Skeletal muscle tissue (tissue), 4 donors: ENCODE results near the gene EEF2KMT. TPM values are rescaled to one million over a fixed set of nuclear protein-coding genes. Genes with fewer than 3 reads are reported as not detected.
"Not testable (repeated sequence)": the region's sequence is repeated elsewhere in the genome, so short reads cannot be mapped to it uniquely, and the experiment has no call there.

Source experiments
- H3K27ac ChIP-seq: one replicate; pipeline ENCODE4 v1.7.0; 2013; ENCODE audit warnings: mild to moderate bottlenecking, low read depth, low read length, inconsistent platforms
- H3K27me3 ChIP-seq, 3 donors: one replicate each; pipeline ENCODE4 v1.7.0; 2013; ENCODE audit warnings: low read length in 3 of 3; ENCODE audit not compliant: control insufficient read depth in 3 of 3, insufficient read depth in 3 of 3
- H3K36me3 ChIP-seq, 3 donors: one replicate each; pipeline ENCODE4 v1.7.0; 2013; ENCODE audit warnings: low read length in 3 of 3; ENCODE audit not compliant: control insufficient read depth in 3 of 3, insufficient read depth in 3 of 3
- H3K4me1 ChIP-seq, 3 donors: one replicate each; pipeline ENCODE4 v1.7.0; 2013; ENCODE audit warnings: low read length in 3 of 3, mild to moderate bottlenecking in 3 of 3; ENCODE audit not compliant: control insufficient read depth in 3 of 3, insufficient read depth in 3 of 3
- H3K4me3 ChIP-seq, 3 donors: one replicate each; pipeline ENCODE4 v1.7.0; 2013; ENCODE audit warnings: low read length in 3 of 3
- H3K9ac ChIP-seq, 3 donors: one replicate each; pipeline ENCODE4 v1.7.0; 2013; ENCODE audit warnings: low read length in 3 of 3, mild to moderate bottlenecking in 3 of 3, moderate library complexity in 2 of 3, low read depth in 1 of 3
- H3K9me3 ChIP-seq, 3 donors: one replicate each; pipeline ENCODE4 v1.7.0; 2013; ENCODE audit warnings: low read length in 3 of 3; ENCODE audit not compliant: control insufficient read depth in 3 of 3
- total RNA-seq: library from RNA; depleted of rRNA; stranded (reverse); fragments of >200 nt; gene quantifications from one replicate; pipeline ENCODE4 v1.2.3, GENCODE V29; 2014
- donor health status: Osteomylitis.

The EEF2KMT gene
- total RNA-seq, 1 donor from 2014 or later, result 5.7 TPM

DNA sequence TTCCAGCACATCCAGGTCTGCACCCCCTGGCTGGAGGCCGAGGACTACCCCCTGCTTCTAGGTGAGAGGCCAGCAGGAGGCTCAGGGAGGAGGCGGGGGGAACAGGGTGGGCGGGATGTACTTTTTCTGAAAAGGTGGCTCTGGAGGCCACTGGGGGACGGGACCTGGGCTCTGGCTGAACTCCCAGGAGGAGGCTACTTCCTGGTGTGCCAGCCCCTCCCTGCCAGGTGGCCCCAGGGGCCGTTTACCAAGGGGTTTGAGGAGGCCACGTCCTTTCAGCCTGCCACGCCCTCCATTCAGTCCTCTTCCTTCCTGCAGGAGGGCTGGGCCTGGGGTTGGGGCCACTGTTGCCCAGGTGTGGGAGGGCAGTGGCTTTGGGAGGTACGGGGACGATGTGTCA lies 16.6 kb downstream of the EEF2KMT start:
- not testable (repeated sequence) for H3K9me3 ChIP-seq, H3K9ac ChIP-seq, H3K4me3 ChIP-seq, H3K27me3 ChIP-seq, H3K27ac ChIP-seq, H3K4me1 ChIP-seq
- H3K36me3 ChIP-seq, result peaks cover 14 to 18% (median 17%) of the 10 kb centered on the region in 3 donors

DNA sequence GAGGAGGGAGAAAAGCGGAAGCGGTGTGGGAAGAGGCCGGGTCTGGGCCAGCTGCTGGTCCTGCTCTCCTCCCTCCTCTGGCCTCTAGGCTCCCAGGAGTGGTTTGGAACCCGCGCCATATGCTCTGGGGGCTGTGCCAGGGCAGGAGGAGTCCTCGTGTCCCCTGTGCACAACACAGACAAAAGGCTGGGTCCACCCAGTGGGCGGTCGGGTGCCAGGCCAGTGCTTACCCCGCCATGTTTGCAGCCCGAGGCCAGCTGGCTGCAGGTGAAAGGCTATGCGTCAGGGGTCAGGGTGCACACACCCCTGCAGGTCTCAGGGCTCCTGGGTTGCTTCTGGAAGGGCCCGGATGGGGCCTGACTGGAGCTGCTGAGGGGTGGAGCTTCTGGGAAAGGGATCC lies 17.1 kb downstream of the EEF2KMT start:
- not testable (repeated sequence) for H3K27ac ChIP-seq, H3K4me3 ChIP-seq, H3K9ac ChIP-seq, H3K27me3 ChIP-seq, H3K9me3 ChIP-seq, H3K4me1 ChIP-seq
- peaks cover 20 to 24% (median 22%) of the 10 kb centered on the region in 3 donors for H3K36me3 ChIP-seq

DNA sequence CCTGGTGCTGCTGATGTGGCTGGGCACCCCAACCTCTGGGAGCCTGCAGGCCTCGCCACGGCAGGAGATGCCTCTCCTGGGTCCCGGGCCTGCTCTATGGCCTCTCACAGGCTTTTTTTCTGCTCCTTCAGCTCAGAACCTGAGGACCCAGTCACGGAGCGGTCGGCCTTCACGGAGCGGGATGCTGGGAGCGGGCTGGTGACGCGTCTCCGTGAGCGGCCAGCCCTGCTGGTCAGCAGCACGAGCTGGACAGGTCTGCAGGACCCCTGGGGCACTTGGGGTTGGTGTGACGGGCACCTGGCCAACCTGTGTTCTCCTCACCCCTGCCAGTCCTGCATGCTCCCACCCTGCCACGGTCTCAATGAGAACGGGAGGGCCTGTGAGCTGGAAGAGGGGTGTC lies 19.0 kb downstream of the EEF2KMT start:
- H3K9ac ChIP-seq, result no peak overlapping the region
- no peaks in the 10 kb centered on the region for H3K27me3 ChIP-seq
- no peaks in the 10 kb centered on the region for H3K4me1 ChIP-seq
- H3K27ac ChIP-seq, result no peak overlapping the region
- peaks cover 23 to 32% (median 27%) of the 10 kb centered on the region in 3 donors for H3K36me3 ChIP-seq
- no peak overlapping the region for H3K4me3 ChIP-seq
- no peaks in the 10 kb centered on the region for H3K9me3 ChIP-seq

GRCh38 chr16:5077304-5077703 lies 20.3 kb downstream of the EEF2KMT start:
- Histone ChIP-seq H3K4me3 (no peak overlapping the region), H3K27ac (no peak overlapping the region), H3K27me3 (no peaks in the 10 kb centered on the region), H3K4me1 (peaks cover 3 to 10% (median 7%) of the 10 kb centered on the region in 3 donors), H3K9ac (no peak overlapping the region), H3K36me3 (peaks cover 25 to 32% (median 28%) of the 10 kb centered on the region in 3 donors), H3K9me3 (no peaks in the 10 kb centered on the region)

- H3K9me3 ChIP-seq, result no peaks in the 10 kb centered on the region
- H3K36me3 ChIP-seq, result peaks cover 25 to 30% (median 28%) of the 10 kb centered on the region in 3 donors
- no peak overlapping the region for H3K27ac ChIP-seq
- no peak overlapping the region for H3K4me3 ChIP-seq
- no peak overlapping the region for H3K9ac ChIP-seq
- no peaks in the 10 kb centered on the region for H3K27me3 ChIP-seq
- peaks cover 11 to 20% (median 15%) of the 10 kb centered on the region in 3 donors for H3K4me1 ChIP-seq
These were observed 22.0 kb downstream of the EEF2KMT start for GRCh38 chr16:5075637-5076036.

GRCh38 chr16:5073771-5074170 lies 23.8 kb downstream of the EEF2KMT start:
- not testable (repeated sequence) for H3K4me3 ChIP-seq, H3K27ac ChIP-seq, H3K9ac ChIP-seq, H3K27me3 ChIP-seq, H3K9me3 ChIP-seq
- Histone ChIP-seq H3K36me3 (peaks cover 25 to 30% (median 28%) of the 10 kb centered on the region in 3 donors), H3K4me1 (peaks cover 11 to 20% (median 15%) of the 10 kb centered on the region in 3 donors)

DNA sequence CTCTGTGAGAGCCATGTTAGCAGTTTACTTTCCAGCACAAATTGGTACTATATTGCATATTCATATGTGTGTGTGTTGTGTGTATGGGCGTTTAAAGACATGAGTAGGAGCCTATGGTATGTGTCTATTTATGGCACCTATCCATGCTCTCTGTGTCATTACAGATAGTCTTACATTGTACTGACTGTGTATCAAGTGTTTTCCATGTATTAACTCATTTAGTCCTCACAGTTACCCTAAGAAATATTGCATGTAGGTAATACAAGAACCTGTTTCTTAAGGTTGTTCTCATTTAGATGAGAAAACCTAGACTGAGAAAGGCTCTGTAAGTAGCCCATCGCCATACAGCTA lies 24.3 kb downstream of the EEF2KMT start:
- no peak overlapping the region for H3K27ac ChIP-seq
- H3K36me3 ChIP-seq, result peaks cover 25 to 30% (median 28%) of the 10 kb centered on the region in 3 donors
- H3K9me3 ChIP-seq, result no peaks in the 10 kb centered on the region
- no peak overlapping the region for H3K9ac ChIP-seq
- no peak overlapping the region for H3K4me3 ChIP-seq
- peaks cover 11 to 20% (median 15%) of the 10 kb centered on the region in 3 donors for H3K4me1 ChIP-seq
- no peaks in the 10 kb centered on the region for H3K27me3 ChIP-seq

DNA sequence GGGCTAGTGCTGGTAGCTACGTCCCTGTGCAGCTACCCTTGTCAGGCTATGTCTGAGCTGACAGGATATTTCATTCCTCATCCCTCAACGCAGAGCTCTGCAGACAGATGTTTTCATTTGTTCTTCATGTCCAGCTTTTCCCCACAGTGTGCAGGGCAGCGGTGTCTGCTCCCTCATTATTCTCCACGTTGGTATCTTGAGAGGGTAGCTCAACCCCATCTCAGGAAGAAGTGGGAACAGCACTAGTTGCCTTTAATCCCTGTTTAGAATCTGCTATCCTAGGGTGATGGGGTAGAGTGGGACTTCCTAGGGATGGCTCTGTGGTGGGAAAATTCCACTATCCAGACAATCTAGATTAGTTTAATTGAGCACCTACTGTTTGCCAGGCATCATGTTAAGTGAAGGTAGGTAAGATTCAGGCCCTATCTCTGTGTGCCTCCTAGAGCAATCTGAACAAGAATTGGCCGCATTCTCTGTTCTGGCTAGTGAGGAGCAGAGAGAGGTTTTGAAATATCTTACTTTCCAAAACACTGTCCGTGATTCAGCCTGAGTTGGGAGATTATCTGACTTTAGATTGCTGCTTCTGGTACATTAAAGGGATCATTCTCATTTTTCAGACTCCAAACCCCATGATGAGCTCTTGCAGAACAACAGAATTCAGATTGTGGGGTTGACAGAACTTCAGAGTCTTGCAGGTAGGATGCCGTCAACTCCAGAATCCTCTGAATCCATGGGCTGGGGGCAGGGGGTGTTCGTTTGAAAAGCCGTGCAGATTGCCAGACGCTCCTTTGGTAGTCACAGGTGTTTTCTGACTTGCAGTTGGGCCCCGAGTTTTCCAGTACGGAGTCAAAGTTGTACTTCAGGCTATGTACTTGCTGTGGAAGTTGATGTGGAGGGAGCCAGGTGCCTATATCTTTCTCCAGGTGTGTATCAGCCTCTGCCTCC lies 25.0 kb downstream of the EEF2KMT start:
- Histone ChIP-seq H3K27me3 (no peaks in the 10 kb centered on the region), H3K27ac (peak overlapping the region; percentile 73), H3K36me3 (peaks cover 25 to 29% (median 28%) of the 10 kb centered on the region in 3 donors), H3K4me1 (peaks cover 11 to 20% (median 15%) of the 10 kb centered on the region in 3 donors), H3K9ac (peak overlapping the region; percentile 76 to 95 (median 87)), H3K4me3 (peak overlapping the region; percentile 76 to 93 (median 86)), H3K9me3 (no peaks in the 10 kb centered on the region)

DNA sequence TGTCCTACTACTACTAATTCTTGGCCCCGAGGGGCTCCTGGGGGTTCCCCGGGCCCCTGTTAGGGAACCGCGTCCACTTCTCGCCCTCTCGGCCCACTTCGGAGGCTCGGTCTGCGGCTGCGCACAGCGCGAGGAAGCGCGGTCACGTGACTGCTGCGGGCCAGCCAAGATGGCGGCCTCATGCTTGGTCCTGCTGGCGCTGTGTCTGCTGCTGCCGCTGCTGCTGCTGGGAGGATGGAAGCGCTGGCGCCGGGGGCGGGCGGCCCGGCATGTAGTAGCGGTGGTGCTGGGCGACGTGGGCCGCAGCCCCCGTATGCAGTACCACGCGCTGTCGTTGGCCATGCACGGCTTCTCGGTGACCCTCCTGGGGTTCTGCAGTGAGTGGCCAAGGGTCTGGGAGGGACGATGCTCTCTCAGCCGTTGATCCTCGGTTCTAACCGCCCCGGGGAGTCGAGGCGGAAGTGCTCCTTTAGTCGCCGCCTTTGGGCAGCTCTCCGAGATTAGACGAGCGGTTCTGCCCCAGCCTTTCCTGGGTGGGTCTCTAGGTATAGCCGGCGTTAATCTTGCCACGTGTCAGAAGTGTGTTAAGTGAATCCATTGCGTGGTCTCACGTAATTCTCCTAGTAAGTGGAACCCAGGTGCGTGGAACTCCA lies 25.8 kb downstream of the EEF2KMT start, which contains the start of gene ALG1:
Gene ALG1 (plus strand): TSS at position 163 of the 653 bp plus-strand sequence. CDS start 7 bp downstream, at position 170.
- Histone ChIP-seq H3K27ac (peak within 1 kb of the TSS; percentile 73), H3K27me3 (no peaks in the 10 kb centered on the region), H3K4me3 (peak within 1 kb of the TSS; percentile 76 to 93 (median 86)), H3K9ac (peak within 1 kb of the TSS; percentile 76 to 95 (median 87)), H3K9me3 (no peaks in the 10 kb centered on the region), H3K4me1 (peaks cover 11 to 20% (median 15%) of the 10 kb centered on the region in 3 donors), H3K36me3 (peaks cover 20 to 23% (median 23%) of the 10 kb centered on the region in 3 donors)

DNA sequence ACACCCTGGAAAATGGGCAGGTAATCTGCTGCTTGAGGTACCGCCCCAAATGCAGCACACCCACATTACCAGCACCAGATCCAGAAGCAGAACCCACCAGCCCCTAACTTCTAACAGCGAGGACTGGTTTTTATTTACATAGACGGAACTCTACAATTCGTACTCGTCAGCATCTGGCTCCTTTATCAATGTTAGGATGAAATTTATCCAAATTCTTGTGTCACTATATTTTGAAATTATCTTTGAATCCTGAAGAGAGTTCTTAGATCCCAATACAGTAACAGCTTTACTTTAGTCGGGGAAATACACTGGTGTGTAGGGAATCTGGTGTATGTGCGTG lies 26.3 kb downstream of the EEF2KMT start:
- Histone ChIP-seq H3K4me1 (peaks cover 11 to 20% (median 15%) of the 10 kb centered on the region in 3 donors), H3K36me3 (peaks cover 17 to 21% (median 20%) of the 10 kb centered on the region in 3 donors), H3K27me3 (no peaks in the 10 kb centered on the region), H3K4me3 (peak overlapping the region; percentile 76 to 93 (median 86)), H3K27ac (peak overlapping the region; percentile 73), H3K9me3 (no peaks in the 10 kb centered on the region), H3K9ac (peak overlapping the region; percentile 76 to 95 (median 87))
